Limb (tissue), 2 donors: ENCODE measurements around the gene PUS3.

Experiments
- DNase-seq, 2 donors: peaks; one replicate each; pipeline ENCODE4 v3.0.0-alpha.2; 2016; ENCODE audit errors: extremely low spot score in 2 of 2

The PUS3 gene, protein sequence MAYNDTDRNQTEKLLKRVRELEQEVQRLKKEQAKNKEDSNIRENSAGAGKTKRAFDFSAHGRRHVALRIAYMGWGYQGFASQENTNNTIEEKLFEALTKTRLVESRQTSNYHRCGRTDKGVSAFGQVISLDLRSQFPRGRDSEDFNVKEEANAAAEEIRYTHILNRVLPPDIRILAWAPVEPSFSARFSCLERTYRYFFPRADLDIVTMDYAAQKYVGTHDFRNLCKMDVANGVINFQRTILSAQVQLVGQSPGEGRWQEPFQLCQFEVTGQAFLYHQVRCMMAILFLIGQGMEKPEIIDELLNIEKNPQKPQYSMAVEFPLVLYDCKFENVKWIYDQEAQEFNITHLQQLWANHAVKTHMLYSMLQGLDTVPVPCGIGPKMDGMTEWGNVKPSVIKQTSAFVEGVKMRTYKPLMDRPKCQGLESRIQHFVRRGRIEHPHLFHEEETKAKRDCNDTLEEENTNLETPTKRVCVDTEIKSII

DNA sequence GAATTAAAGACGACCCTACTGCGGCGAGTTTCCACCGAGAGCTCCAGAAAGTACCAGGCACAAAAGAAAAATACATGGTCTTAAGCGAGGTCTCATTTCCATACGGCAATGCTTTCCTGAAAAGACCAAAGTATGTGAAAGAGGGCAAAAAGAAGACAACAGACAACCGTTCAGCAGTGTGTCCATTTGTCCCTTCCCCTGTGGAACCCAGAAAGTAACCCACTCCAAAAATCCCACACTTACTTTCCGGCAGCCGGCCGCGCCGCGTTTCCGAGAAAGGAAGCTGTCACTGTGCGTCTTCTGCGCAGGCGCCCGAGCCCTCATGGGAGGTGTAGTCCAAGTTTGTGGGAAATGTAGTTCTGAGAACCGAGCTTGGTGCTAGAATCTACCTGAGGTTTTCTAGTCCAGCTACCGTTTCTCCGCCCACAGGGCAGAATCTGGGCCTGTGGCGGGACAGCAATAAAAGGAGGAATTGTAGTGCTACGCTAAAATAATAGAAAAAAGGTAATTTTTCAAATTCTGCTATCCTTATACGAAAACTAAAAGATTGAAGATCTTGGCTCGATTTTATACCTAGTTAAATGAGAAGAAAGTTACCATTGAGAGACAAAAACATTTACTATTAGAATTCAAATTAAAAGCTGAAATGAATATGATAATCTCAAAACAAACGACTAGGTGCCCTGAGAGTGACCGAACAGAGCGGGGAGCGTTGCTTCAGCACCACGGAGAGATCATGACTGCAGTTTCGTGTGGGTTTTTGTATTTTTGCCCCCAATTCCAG lies at the start of gene PUS3:
Gene PUS3 (minus strand): TSS at position 280 of the 784 bp plus-strand sequence. CDS start 6,922 bp downstream, outside the sequence.
- peak; percentile 93 to 95 for DNase-seq

DNA sequence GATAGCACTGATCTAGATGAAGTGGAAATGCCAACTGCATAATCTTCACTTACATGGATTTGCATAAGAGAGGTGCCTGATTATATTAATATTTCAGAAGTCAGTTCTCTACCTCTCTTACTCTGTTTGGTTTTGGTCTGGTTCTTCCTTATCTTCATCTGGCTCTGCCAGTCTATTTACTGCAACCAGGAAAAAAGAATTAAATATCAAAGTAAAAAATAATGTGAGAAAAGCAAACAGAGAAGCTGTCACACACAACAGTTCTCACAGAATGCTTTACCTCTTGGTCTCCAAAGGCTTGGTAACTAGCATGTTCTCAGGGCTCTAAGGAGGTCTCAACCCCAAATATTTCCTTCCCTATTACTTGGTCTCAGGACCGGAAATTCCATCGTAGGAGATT lies 49.6 kb upstream of the PUS3 start:
- no peak for DNase-seq

DNA sequence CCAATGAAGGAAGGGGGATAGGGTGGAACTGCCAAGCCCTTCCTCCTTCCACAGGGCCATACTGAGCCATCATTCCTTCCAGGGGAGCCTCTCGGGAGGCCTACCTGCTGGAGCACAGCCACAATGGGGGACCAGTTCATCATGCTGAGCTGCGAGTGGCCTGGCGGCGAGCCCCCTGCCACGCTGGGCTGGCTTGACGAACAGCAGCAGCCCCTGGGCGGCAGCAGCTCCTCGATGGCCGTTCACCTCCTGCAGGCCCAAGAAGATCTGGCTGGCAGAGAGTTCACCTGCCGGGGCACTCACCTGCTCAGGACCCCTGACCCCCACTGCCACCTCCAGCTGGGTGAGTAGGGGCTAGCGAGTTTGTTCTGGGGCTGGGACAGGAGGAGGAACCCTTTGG lies 48.7 kb upstream of the PUS3 start:
- DNase-seq = no peak

DNA sequence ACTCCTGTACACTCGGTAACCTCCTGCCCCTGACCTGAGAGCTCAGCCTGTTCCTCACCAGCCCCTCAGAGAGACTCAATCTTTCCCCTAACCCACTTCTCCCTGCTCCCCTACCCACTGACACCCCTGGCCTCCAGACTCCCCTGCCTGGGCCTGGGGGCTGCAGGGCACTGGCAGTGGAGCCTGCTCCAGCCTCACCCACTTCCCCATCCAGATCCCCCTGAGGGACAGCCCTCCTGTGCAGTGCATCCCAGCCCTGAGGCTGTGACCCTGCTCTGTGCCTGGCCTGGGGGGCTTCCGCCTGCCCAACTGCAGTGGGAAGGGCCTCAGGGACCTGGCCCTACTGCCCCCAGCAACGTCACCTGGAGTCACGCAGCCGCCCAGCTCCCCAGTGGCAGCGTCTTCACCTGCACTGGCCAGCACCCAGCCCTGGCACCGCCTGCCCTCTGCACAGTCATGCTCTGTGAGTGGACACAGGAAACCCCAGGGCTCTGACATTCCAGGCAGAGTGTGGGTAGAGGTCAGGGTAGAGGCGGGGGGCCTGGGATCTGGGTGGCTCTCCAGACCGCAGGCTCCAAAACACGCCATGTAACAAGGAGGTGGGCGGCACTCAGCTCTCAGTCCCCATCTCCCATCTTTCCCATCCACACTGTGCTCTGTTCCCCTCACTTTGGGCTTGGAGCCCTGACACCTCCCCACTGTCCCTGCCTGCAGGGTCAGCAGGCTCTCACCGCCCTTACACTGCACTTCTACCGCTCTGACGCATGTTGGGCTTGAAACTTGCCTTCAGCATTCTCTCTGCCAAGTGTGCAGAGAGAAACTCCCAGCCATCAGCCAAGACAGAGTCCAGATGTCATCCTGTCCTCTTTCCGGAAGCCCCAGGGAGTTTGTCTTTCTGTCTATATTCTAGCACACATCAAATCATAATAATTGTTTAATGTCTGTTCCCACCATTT lies 48.0 kb upstream of the PUS3 start:
- peak in 1 of 2 donors; percentile 53 for DNase-seq

DNA sequence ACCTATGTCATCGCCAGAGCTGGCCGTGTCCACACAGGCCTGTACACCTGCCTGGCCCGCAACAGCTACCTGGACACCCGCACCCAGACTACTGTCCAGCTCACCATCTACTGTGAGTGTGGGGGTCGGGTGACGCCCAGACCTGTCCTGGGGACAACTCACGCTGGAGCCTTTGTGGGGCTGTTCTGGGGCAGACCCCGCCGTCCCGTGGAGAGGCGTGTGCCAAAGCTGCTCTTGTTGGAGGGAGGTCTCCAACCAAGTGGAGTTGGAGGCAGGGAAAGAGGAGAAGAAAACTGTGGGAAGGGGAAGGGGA lies 47.1 kb upstream of the PUS3 start:
- no peak for DNase-seq

DNA sequence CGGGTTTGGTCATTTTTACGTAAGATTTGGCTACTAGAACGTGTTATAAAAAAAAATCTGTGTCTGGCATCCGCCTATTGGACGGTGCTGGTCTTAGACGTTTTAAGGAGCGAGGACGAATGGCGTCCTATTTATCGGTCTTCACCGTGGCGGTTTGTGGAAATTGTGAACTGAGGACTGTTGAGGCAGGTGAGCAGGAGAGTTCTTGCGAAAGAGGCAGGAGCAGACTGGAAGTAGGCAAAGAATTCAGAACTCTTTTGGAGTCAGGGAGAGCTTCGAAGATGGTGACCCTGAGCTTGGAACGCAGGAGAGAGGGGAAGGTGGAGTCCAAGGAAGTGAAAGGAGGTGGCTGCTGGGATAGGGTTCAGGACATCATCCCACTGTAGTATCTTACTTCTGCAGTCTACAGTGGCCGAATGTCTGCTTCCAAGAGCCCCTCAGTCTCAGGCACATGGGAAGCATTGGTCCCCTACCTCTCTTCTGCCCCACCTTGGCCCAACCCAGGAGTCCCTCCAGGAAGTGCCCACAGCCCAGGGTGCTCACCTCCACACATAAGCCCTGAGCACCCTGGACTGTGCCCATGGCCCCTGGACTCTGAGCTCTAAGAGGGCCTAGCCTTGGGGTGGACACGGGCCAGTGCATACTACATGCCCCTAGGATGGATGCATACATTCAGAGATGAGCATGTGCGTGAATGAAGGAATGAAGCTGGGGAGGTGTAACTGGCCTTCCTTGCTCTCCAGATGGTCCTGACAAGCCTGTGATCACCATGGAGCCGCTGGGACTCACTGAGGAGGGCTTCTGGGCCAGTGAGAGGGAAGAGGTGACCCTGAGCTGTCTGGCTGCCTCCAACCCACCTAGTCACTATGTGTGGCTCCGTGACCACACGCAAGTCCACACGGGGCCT lies 46.5 kb upstream of the PUS3 start:
- peak in 1 of 2 donors; percentile 19 for DNase-seq

DNA sequence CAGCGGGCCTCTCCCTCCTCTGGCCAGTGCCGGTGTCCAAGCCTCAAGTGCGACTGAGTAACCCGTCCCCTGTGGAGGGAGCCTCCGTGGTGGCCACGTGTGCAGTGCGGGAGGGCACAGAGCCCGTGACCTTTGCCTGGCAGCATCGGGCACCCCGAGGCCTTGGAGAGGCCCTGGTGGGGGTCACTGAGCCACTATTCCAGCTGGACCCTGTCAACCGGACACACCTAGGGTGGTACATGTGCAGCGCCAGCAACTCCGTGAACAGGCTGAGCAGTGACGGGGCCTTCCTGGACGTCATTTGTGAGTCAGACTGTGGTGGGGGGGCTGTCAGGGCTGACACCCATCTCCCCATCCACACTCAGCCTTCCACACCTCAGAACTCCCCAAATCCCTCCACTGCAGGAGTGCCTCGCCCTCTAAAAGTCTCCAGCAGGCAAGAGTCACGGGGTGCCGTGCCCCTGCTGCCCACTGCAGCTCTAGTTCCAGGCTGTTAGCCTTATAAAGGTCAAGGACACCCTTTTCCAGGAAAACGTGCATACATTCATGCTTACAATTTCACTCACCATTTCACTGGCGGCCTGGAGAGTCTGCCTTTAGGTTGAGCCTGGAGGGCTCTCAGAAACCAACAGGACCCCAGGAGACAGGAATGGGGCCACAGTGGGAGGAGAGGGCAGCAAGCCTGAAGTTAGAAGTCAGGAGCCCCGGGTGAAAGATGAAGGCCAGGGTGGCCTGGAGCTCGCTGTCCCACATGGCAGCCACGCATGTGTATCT lies 45.5 kb upstream of the PUS3 start:
- peak in 1 of 2 donors; percentile 25 for DNase-seq

DNA sequence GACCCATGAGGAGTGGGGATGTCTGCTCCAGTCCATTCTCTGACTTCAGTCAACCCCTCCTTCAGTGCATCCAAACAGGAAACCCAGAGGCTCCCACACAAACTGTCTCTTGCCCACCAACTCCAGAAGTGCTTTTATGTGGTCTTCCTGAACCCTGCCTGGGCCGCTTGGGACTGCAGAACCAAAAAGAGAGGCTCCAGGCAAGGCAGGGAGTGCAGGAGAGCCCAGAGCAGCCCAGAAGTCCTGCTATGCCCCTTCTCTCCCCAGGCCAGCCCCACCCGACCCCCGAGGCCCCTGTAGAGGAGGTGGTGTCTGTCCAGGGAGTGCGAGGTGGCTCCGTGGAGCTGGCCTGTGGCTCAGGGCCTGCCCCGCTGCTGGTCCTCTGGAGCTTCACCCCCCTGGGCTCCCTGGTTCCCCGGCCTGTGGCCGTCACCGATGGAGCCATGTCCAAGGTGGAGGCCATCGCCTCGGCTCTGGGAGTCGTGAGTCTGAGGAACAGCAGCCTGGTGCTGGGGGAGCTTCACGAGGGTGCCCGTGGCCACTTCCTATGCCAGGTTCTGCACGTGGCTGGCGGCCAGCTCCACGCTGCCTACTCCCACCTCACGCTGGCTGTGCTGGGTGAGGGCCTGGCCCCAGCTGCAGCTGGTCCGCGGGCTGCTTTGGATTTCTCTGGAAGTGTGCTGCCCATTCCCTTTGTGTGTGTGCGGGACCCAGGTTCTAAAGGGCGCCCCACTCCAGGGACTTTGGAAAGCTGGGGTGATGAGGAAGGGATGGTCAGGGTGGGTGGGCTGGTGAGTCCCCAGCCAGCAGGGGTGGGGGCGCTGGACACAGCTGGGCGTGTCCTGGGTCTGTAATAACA lies 44.6 kb upstream of the PUS3 start:
- DNase-seq = peak in 1 of 2 donors; percentile 28

DNA sequence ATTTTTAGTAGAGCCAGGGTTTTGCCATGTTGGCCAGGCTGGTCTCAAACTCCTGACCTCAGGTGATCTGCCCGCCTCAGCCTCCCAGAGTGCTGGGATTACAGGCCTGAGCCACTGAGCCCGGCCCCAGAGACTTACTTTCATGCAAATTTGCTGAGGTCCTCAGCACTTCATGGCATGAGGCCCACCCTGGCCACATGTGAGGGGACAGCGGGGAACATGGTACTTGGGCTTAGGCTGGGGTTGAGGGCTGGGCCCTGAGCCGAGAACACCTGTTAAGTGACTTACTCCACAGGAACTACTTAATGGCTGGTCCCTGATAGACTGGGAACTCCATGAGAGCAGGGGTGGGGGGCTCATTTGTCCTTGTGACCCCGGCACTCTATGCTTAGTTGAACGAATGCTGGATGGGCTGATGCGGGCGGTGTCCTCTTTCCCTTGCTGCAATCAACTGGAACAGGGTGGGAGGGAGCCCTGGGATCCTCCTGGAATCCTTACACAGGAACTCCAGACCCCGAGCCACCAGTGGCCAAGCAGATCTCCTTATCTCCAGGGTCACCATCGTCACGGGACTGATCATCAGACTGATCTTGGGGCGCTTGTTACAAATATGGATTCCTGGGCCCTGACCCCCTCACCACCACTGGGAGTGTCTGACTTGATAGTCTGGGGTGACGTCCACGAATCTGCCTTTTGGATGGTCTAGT lies 43.9 kb upstream of the PUS3 start:
- DNase-seq = peak in 1 of 2 donors; percentile 15

DNA sequence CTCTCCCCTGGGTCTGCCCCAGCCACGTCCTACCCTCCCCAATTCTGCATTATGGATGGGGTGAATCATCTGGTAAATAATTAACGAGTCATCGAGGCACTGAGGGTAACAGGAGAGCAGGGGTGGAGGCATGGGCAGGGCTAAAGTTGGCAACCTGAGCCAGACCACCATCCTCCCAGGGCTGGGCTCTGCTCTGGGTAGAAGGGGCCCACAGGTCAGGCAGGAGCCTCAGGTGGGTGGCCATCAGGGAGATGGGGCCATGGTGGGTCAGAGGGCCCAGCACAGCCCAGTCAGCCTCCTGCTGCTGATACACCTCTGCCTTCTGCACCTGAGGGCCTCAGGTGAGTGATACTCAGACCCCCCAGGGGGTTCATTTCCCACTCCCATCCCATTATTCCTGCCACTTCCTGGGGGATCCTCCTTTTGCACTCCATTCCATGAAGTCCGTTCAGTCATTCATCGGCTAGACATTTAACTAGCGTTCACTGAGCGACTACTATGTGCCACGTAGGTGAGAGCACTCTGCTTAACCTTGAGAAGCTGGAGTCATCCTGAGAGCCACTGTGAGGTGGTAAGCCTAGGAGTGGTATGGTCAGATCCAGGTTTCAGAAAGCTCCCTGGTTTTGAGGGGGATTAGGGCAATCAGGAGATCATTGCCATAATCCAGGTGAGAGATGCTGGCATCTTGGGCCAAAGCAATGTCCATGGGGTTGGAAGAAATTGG lies 43.0 kb upstream of the PUS3 start, which contains the start of gene VSIG10L2:
Gene VSIG10L2 (plus strand): TSS at position 248 of the 724 bp plus-strand sequence. CDS start 12 bp downstream, at position 260.
- peak in 1 of 2 donors; percentile 12 for DNase-seq

DNA sequence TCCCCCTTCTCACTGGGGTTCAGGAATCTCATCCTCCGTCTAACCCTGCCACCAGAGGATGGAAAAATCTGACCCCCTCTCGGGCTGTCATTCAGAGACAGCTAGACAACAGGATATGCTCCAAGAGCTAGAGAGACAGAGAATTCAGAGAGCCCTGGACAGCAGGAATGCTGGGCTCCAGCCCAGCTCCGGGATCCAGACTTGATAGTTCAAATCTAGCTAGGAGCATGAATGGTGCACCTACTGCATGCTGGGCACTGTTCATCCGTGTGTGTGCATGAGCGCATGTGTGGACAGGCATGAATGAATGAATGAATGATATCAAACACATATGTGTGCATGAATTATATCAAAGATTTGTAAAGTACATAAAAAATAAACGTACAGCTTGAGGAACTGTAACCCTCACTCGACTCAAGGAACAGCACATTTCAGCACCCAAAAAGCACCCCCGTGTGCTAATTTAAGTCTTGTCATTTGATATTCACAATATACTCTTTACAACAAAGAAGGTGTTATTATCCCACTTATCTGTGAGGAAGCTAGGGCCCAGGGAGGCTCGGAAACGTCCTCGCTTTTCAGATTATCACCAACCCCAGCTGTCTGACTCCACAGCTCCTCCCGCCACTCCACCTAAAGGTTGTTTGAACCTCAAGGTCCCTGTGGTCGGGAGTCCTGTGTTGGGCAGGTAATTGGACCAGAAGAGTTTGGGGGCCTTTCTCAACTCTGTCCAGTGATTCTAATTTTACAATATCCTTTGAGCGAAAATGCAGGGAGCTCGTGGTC lies 42.2 kb upstream of the PUS3 start:
- no peak for DNase-seq

DNA sequence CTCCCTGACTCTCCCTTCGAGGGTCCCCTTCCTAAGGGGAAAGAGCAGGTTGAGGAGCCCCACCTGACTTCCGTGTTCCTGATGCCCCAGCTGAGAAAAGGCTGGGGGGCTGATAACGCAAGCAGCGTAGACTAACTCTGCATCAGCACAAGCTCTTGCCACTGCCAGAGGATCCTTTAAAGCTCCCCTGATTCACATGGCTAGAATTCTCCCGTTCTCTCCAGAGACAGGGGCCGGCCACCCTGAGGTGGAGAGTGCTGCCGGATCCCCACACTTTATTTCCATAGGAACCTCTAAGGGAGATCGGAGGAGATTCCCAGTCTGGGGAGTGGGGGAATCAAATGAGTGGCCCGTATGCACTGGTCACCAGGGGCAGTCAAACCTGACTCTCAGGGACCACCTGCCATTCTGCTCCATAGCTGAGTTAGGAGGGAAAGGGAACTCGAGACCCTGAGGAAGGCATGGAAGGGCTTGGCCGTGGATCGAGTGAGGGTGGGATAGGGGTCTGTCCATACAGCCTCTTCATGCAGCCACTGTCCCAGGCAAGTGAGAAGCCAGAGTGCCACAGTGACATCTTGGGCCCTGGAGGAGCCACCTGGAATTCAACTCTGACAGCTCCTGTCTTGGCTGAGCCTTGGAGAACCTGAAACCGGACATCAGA lies 41.5 kb upstream of the PUS3 start:
- DNase-seq = peak in 1 of 2 donors; percentile 15

DNA sequence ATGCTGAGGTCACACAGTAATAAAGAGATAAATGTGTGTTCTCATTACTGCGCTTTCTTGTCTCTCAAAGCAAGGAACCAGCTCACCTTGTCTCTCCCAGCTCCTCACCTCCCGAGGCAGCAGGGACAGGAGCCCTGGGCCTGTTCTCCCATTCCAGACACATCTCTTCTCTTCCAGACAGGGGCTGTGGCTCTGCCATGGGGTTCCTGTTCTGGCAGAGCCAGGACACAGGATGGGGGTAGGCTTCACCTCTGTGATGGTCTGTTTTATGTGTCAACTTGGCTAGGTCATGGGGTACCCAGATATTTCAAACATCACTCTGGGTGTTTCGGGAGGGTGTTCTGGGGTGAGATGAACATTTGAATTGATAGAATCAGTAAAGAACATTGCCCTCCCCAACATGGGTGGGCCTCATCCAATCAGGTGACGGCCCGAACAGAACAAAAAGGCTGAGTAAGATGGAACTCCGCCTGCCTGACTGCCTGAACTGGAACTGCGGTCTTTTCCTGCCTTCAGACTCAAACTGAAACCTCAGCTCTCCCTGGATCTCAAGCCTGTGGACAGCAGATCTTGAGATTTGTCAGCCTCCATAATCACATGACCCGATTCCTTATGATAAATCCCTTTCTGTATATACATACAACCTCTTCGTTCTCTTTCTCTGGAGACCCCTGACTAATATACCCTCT lies 40.8 kb upstream of the PUS3 start:
- peak in 1 of 2 donors; percentile 17 for DNase-seq

DNA sequence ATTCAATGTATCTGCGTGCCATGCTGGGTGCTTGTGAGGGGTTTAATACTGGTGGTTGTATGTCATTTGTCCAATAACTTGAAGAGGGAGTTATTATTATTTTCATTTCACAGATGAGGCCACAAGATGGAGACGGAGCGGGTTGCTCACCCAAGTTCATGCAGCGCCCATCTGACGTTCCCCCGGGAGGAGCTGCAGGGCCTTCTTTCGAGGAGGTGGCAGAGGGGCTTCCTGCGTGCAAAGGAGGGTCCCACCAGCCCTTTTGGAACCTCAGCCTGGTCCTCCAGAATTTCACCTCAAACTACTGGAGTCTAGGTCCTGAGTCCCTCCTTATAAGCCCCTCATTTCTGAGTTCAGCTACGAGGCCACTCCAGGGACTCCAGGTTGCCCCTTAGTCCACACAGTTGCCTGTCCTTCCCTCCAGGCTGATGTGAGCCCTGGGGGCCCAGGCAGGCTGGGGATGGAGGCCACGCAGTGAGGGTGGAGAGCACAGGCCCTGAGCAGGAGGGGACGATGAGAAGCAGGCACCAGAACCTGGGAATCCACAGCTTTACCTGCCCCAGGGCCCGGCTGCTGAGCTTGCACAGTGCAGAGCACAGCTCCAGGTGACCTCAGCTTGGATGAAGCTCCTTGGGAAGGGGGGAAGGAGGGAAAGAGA lies 39.9 kb upstream of the PUS3 start:
- DNase-seq = peak in 1 of 2 donors; percentile 21
